Ishikawa (cell line): Measurements from ENCODE around the gene KCNQ1.

Source experiments
- CEBPB ChIP-seq: IDR thresholded peaks from 2 replicates; pipeline ENCODE4 v1.6.1; 2012
- CREB1 ChIP-seq: IDR thresholded peaks from 2 replicates; pipeline ENCODE4 v1.6.1; 2012; ENCODE audit warnings: low read depth
- EGR1 ChIP-seq: IDR thresholded peaks from 2 replicates; pipeline ENCODE4 v1.6.1; 2012
- EP300 ChIP-seq: IDR thresholded peaks from 2 replicates; pipeline ENCODE4 v1.6.1; 2012; ENCODE audit warnings: borderline replicate concordance
- FOXM1 ChIP-seq: IDR thresholded peaks from 2 replicates; pipeline ENCODE4 v1.6.1; 2012; ENCODE audit warnings: low read depth, borderline replicate concordance
- NFIC ChIP-seq: IDR thresholded peaks from 2 replicates; pipeline ENCODE4 v1.6.1; 2012
- RAD21 ChIP-seq: IDR thresholded peaks from 2 replicates; pipeline ENCODE4 v1.6.1; 2012; ENCODE audit warnings: low read depth
- TAF1 ChIP-seq: IDR thresholded peaks from 2 replicates; pipeline ENCODE4 v1.6.1; 2012; ENCODE audit warnings: low read depth, mild to moderate bottlenecking
- TCF12 ChIP-seq: IDR thresholded peaks from 2 replicates; pipeline ENCODE4 v1.6.1; 2012; ENCODE audit warnings: low read depth
- YY1 ChIP-seq: IDR thresholded peaks from 2 replicates; pipeline ENCODE4 v1.6.1; 2012; ENCODE audit warnings: low read depth
- ZBTB7A ChIP-seq: IDR thresholded peaks from 2 replicates; pipeline ENCODE4 v1.6.1; 2012; ENCODE audit warnings: low read depth
- TF ChIP-seq, protein P1 (sequence below): IDR thresholded peaks from 2 replicates; pipeline ENCODE4 v1.6.1; 2012; ENCODE audit warnings: low read depth, mild to moderate bottlenecking
- TF ChIP-seq, protein P2 (sequence below): IDR thresholded peaks from 2 replicates; pipeline ENCODE4 v1.6.1; 2012

DNA sequence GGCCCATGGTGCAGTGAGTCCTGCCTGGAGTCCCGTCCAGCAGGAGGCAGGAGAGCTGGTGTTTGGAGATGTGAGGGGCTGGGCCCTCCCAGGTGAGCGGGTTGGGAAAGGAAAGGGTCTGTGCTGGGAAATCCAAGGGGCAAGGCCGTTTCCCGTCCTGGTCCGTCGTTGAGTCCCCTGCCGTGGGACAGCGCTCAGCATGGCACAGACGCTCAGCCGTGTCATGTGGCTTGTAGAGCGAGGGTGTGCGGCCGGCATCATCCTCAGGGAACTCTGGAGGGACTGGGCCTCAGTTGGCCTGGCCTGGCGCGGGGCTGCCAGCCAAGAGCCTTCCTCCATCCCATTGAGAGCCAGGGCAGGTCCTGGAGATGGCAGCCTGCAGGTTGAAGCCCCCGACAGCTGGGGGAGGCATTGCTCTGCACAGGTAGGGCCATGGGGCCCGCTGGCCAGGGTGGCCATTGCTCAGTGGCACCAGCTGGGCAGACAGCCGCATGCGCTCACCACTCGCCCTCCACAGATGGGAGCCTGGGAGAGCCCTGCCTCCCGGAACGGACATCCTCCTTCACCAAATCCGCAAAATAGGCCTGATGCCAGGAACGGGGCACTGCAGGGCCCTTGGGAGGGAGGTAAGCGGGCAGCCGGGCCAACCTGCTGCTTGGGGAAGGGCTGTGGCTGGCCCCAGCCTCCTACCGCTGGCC lies 28.7 kb downstream of the KCNQ1 start:
- no peak for TF ChIP-seq YY1
- TF ChIP-seq, protein P1, sequence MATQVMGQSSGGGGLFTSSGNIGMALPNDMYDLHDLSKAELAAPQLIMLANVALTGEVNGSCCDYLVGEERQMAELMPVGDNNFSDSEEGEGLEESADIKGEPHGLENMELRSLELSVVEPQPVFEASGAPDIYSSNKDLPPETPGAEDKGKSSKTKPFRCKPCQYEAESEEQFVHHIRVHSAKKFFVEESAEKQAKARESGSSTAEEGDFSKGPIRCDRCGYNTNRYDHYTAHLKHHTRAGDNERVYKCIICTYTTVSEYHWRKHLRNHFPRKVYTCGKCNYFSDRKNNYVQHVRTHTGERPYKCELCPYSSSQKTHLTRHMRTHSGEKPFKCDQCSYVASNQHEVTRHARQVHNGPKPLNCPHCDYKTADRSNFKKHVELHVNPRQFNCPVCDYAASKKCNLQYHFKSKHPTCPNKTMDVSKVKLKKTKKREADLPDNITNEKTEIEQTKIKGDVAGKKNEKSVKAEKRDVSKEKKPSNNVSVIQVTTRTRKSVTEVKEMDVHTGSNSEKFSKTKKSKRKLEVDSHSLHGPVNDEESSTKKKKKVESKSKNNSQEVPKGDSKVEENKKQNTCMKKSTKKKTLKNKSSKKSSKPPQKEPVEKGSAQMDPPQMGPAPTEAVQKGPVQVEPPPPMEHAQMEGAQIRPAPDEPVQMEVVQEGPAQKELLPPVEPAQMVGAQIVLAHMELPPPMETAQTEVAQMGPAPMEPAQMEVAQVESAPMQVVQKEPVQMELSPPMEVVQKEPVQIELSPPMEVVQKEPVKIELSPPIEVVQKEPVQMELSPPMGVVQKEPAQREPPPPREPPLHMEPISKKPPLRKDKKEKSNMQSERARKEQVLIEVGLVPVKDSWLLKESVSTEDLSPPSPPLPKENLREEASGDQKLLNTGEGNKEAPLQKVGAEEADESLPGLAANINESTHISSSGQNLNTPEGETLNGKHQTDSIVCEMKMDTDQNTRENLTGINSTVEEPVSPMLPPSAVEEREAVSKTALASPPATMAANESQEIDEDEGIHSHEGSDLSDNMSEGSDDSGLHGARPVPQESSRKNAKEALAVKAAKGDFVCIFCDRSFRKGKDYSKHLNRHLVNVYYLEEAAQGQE: no peak
- TF ChIP-seq FOXM1: no peak
- no peak for TF ChIP-seq RAD21
- TF ChIP-seq EP300: no peak
- TF ChIP-seq, protein P2, sequence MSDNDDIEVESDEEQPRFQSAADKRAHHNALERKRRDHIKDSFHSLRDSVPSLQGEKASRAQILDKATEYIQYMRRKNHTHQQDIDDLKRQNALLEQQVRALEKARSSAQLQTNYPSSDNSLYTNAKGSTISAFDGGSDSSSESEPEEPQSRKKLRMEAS: no peak
- no peak for TF ChIP-seq CREB1
- no peak for TF ChIP-seq TAF1
- TF ChIP-seq TCF12: no peak
- no peak for TF ChIP-seq NFIC
- TF ChIP-seq CEBPB: no peak
- no peak for TF ChIP-seq EGR1
- no peak for TF ChIP-seq ZBTB7A
